HEK293 (cell line): Measurements from ENCODE around the gene HS3ST3A1.

Experiments used
- CTCF ChIP-seq: fragments of 450-650 bp; formaldehyde crosslinking; IDR thresholded peaks from 2 replicates; pipeline ENCODE4 v1.5.1; 2016; ENCODE audit warnings: missing biosample characterization, missing genetic modification characterization
- YY1 ChIP-seq: fragments of 450-650 bp; formaldehyde crosslinking; IDR thresholded peaks from 2 replicates; pipeline ENCODE4 v1.5.1; 2018; ENCODE audit warnings: missing biosample characterization, missing genetic modification characterization
- ZBTB7A ChIP-seq: fragments of 450-650 bp; formaldehyde crosslinking; IDR thresholded peaks from 2 replicates; pipeline ENCODE4 v1.5.1; 2016; ENCODE audit warnings: low read depth, missing biosample characterization, missing genetic modification characterization
- ZNF292 ChIP-seq: fragments of 450-650 bp; formaldehyde crosslinking; IDR thresholded peaks from 2 replicates; pipeline ENCODE4 v1.5.1; 2016; ENCODE audit warnings: low read depth, missing biosample characterization, missing genetic modification characterization, borderline replicate concordance
- ZNF48 ChIP-seq: fragments of 450-650 bp; formaldehyde crosslinking; IDR thresholded peaks from 2 replicates; pipeline ENCODE4 v1.5.1; 2016; ENCODE audit warnings: missing biosample characterization, missing genetic modification characterization
- ZNF645 ChIP-seq: fragments of 450-650 bp; formaldehyde crosslinking; IDR thresholded peaks from 2 replicates; pipeline ENCODE4; 2016; ENCODE audit warnings: missing biosample characterization, missing genetic modification characterization

GRCh38 chr17:13563866-13564265 lies 37.9 kb downstream of the HS3ST3A1 start:
- TF ChIP-seq CTCF: no peak
- TF ChIP-seq ZNF48 (tag by site-specific recombination): no peak
- no peak for TF ChIP-seq ZNF292 (tag by site-specific recombination)
- no peak for TF ChIP-seq YY1 (tag by site-specific recombination)
- no peak for TF ChIP-seq ZBTB7A (tag by site-specific recombination)
- no peak for TF ChIP-seq ZNF645 (tag by site-specific recombination)
